ENCODE results near the gene USP25.

GRCh38 chr21:15826908-15827601 lies 97.3 kb downstream of the USP25 start:
- TF ChIP-seq RAD21 (IDR thresholded peaks at IDR 0.05; ENCODE audit: low read depth), result no peak
- TF ChIP-seq YY1 (IDR thresholded peaks at IDR 0.05; ENCODE audit: low read depth), result no peak
- no peak for TF ChIP-seq TAF1 (IDR thresholded peaks at IDR 0.05; ENCODE audit: low read depth)
- no peak for TF ChIP-seq MAX (IDR thresholded peaks at IDR 0.05)
- no peak for TF ChIP-seq EP300 (IDR thresholded peaks at IDR 0.05; ENCODE audit: borderline replicate concordance)
- TF ChIP-seq REST (IDR thresholded peaks at IDR 0.05; ENCODE audit: low read depth), result no peak
- no peak for TF ChIP-seq FOXM1 (IDR thresholded peaks at IDR 0.05; ENCODE audit: borderline replicate concordance, low read depth)
- TF ChIP-seq CREB1 (IDR thresholded peaks at IDR 0.05; ENCODE audit: low read depth), result no peak
- TF ChIP-seq, protein P1, sequence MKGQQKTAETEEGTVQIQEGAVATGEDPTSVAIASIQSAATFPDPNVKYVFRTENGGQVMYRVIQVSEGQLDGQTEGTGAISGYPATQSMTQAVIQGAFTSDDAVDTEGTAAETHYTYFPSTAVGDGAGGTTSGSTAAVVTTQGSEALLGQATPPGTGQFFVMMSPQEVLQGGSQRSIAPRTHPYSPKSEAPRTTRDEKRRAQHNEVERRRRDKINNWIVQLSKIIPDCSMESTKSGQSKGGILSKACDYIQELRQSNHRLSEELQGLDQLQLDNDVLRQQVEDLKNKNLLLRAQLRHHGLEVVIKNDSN (IDR thresholded peaks at IDR 0.05), result no peak
- no peak for TF ChIP-seq CEBPB (IDR thresholded peaks at IDR 0.05)
- no peak for TF ChIP-seq ZBTB7A (IDR thresholded peaks at IDR 0.05; ENCODE audit: low read depth)
- no peak for TF ChIP-seq EGR1 (IDR thresholded peaks at IDR 0.05)
- TF ChIP-seq NFIC (IDR thresholded peaks at IDR 0.05), result no peak

Data from Ishikawa (cell line).